GM18951 (cell line): Measurements from ENCODE around the gene EHHADH.
"Not testable (repeated sequence)": the region's sequence is repeated elsewhere in the genome, so short reads cannot be mapped to it uniquely, and the experiment has no call there.

Experiments used
- POLR2A ChIP-seq: IDR thresholded peaks from 4 replicates; pipeline ENCODE4 v1.6.1; 2011; ENCODE audit warnings: mild to moderate bottlenecking; ENCODE audit not compliant: insufficient read length, insufficient read depth; ENCODE audit errors: extremely low read depth
- in situ Hi-C: fragments of 300-500 bp; cut with MboI; formaldehyde crosslinking; loops from one replicate; pipeline ENCODE4 v1.12.0; 2022; ENCODE audit warnings: low sequenced_read_pairs, mixed read lengths, inconsistent platforms; ENCODE audit not compliant: unreplicated experiment

Gene EHHADH

DNA sequence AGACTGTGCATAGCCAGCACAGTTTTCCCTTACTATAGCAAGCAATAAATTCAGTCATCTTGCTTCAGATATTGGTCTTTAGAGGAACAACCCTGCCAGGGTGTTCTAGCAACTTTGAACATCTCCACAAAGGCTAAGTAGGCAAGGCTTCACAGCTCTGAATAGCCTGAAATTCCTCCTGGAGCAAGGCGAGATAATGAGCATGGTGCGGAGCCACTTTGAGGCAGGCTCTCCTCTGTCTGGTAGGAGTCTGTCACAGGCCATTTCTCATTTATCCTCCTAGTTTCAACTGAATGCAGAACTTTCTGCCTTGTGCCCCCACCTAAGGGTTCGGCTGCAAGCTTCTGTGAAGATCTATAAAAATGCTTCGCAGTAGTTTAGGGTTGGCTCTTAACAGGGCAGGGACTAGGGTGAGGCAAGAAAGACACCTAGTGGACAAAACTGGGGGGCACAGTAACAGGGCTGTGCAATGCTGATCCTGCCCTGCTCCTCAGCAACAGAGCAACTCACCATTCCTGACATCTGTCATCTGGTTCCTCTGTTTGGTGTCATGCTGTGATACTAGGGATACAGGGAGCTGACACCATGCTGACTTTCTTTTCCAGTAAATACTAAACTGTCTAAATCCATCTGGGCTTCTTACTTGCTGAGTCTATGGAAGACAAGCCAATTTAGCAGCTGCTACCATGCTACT, 16.6 kb upstream of the EHHADH start:
- no peak for TF ChIP-seq POLR2A
- in situ Hi-C loops: no loop called here

DNA sequence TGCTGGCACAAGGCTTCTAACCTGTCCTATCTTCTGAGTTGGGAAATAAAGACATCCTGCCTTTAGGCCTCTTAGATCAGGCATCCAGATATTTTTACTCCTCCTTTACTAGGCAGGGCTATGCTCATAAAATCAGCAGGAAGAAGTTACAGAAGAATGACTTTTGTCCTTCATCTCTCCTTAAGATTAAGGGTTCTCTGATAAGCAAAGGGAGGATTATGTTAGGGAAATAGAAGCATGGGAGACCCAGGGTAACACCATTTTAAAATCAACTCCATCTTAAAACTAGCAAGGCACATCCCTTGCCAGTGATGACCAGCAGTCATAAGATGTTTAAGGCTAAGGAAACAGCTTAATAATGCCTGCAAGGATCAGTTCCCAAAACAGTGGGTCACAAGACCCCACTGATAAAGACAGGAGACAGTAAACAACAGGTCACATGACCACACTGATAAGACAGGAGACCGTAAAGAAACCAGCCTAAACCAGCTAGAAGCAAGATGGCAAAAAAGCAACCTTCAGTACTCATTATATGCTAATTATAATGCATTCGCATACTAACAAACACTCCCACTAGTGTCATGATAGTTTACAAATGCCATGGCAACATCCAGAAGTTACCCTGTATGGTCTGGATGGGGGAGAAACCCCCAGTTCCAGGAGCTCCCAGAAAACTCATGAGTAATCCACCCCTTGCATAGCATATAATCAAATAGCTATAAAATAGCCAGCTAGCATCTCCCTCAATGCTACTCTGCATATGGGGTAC, 14.5 kb upstream of the EHHADH start:
- in situ Hi-C loops: no loop called here
- TF ChIP-seq POLR2A: no peak

DNA sequence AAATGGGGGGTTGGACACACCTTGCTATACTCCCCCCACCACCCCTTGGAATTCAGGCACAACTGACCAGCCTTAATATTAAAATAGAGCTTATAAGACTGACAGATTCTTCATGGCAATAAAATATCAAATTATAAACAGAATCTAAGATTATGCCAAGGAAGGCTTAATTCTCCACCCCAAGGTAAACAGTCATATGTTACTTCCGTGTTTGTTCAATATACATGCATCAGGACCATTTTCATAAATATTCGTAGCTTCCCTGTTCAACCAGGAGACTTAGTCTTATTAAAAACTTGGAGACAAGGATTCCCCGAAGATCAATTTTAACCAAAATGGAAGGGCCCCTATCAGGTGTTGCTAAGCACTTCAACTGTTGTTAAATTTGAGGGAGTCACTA, 13.3 kb upstream of the EHHADH start:
- TF ChIP-seq POLR2A: no peak
- in situ Hi-C loops: no loop called here

DNA sequence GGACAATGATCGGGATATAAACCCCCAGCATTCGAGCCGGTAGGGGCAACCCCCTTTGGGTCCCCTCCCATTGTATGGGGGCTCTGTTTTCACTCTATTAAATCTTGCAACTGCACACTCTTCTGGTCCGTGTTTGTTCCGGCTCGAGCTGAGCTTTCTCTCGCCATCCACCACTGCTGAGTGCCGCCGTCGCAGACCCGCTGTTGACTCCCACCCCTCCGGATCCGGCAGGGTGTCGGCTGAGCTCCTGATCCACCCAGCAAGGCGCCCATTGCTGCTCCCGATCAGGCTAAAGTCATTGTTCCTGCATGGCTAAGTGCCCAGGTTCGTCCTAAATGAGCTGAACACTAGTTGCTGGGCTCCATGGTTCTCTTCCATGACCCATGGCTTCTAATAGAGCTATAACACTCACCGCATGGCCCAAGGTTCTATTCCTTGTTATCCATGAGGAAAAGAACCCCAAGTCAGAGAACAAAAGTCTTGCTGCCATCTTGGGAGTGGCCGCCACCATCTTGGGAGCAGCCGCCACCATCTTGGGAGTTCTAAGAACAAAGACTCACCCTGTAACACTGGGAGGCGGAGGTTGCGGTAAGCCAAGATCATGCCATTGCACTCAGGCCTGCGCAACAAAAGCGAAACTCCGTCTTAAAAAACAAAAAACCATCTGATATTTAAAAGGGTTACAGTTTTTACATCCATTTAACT, 11.2 kb upstream of the EHHADH start:
- in situ Hi-C loops: no loop called here
- TF ChIP-seq POLR2A: no peak

DNA sequence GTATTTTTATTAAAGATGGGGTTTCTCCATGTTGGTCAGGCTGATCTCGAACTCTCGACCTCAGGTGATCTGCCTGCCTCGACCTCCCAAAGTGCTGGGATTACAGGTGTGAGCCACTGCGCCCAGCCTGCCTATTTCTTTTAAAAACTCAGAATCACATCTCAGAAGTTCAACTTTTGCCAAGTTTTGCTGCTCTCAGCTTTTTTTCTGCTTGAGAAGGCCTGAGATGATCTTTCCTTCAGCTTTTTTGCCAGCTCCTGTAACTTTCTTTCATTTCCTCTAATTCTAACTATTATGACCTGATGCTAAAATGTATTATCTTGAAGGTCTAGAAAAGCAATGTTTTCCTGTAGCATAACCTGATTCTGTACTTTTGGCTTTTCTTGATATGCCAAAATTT, 9.6 kb upstream of the EHHADH start:
- in situ Hi-C loops: no loop called here
- no peak for TF ChIP-seq POLR2A

DNA sequence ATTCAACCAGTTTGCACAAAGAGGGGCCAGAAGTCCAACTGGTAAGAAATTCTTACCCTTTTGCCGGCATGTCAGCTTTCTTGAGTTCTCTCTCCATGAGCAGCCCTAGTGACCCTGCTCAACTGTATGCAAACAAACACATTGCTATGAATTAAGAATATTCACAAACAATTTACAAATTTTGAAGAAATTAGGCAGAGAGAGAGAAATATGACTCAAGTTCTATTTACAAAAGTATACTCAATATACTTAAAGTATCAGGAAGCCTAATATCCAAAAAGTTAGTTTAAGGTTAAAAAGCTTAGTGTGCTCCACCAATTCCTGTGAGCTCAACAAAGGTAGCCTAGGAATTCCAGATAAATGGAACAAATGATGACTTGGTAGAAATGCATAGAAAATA, 3.5 kb upstream of the EHHADH start:
- in situ Hi-C loops: no loop called here
- TF ChIP-seq POLR2A: no peak

DNA sequence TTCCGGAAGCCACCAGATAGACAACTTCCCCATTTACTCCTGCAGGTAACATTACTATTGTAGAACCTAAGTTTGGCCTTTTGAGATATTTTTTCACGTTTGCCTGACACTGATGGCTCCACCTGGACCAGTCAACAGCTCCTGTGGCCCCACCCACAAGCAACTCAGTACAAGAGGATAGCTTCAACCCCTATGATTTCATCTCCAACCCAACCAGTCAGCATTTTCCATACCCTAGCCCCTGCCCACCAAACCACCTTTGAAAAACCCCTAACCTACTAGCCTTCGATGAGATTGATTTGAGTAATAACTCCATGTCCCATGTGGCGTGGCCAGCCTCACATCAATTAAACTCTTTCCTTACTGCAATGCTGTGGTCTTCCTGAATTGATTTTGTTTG, 950 bp upstream of the EHHADH start:
- in situ Hi-C loops: no loop called here

DNA sequence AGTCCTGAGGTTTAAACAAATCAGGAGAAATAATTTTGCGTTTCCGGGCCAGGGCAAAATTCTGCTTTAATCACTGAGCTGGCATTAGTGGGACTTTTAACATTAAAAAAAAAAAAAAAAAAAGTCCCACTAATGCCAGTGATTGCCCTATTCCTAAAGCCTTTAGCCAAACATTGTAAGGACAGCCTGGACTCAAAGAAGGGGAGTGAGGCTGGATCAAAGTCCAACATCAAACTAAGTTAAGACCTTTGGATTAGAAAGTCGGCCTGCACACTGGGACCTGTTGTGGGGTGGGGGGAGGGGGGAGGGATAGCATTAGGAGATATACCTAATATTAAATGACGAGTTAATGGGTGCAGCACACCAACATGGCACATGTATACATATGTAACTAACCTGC, 716 bp downstream of the EHHADH start:
- in situ Hi-C loops: not testable (repeated sequence)

More for the DNA sequence above, 950 bp upstream of the EHHADH start:
- no peak for TF ChIP-seq POLR2A

DNA sequence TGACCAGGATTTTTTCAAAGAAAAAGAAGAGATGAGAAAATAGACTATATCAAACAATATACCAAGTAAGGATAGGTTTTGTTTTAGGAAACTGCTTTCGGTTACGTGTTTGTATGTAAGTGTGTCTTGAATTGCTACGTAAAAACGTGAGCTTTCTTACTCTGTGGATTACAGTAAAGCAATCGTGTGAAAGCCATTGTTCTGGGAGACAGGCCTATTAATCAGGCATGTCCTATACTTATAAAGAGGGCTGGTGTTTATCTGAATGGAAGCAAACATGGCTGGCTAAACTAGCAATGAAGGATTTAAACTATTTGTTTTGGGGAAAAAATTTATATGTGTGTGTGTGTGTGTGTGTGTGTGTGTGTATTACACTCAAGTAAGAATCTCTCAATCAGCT, 2.6 kb downstream of the EHHADH start:
- TF ChIP-seq POLR2A: no peak
- in situ Hi-C loops: no loop called here

DNA sequence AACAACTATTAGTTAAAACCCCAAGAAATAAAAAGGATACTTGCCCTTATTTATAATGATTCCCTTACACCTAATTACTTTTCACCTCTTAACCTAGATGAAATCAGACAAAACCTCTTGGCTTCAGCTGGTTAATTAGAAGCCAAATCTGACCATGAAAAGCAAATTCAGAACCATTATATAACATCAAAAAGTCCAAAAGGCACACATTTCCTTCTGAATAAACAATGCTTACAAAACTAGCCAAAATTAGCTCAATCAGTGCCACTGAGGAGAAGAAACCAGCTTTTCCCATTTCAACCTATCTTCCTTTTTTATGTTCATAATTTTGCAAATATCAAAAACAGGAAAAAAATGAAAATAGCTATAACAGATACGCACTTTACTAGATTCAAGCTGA, 3.2 kb downstream of the EHHADH start:
- TF ChIP-seq POLR2A: no peak
- in situ Hi-C loops: no loop called here

DNA sequence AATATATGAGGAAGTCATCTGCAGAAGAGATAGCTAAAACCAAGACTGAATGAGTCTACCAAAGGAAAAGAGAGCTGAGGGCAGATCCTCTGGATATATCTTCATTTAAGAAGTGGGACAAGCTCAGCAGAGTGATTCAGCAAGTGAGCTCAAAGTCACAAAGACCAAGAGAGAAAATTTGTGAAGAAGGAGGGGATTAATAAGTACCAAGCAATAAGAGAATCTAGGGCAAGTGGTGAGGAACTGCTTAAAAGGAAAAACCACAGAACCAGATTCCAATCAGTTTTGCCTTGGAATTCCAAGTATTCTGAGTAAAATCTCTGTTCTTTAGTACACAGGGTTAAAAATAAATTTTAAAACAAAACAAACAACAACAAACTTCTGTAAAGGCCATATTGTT, 3.6 kb downstream of the EHHADH start:
- TF ChIP-seq POLR2A: no peak
- in situ Hi-C loops: no loop called here

DNA sequence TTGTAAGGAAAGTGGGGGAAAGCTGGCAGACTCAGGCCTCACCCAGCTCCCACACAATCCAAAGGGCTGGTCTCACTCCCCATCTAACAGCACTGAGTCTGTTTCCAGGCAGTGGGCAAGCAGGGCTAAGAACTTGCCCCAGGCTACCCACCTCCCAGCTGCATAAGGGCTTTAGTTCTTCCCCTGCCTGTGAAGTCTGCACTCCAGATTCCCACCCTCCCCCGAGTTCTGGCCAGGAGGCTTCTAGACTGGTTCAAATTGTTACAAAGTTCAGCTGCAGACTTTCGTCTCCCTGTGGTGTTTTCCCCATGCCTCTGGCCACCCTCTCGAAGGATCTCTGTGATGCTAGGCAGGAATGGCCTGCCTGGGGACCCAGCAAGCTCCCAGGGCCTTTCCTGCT, 11.2 kb downstream of the EHHADH start:
- no peak for TF ChIP-seq POLR2A
- in situ Hi-C loops: no loop called here

DNA sequence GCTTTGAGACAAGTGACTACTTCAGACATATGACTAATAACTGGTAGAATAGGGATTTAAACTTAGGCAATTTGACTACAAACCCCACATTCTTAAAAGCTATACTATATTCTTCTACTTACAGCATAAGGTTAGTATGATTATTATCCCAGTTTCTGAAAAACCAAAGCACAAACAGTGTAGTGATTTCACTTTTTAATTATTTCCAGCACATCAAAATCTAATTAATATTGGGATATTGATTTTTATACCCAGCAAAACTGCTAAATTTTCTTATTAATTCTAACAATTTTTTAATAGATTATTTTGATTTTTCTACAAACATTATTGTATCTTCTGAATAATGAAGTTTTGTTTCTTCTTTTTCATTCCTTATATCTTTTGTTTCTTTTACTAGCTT, 16.9 kb downstream of the EHHADH start:
- in situ Hi-C loops: no loop called here
- no peak for TF ChIP-seq POLR2A

DNA sequence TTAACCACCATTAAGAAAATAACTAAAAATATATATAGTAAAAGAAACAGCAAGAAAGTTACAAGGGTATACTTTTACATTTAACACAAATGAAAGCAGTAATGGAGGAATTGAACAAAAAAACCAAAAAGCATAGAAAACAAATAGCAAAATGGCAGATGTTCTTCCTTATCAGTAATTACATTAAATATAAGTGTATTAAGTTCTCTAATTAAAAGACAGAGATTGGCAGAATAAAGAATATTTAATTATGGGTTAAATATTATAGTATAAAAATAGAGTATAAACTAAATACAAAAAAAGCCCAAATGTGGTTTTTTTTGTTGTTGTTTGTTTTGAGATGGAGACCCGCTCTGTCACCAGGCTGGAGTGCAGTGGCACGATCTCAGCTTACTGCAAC, 20.5 kb downstream of the EHHADH start:
- TF ChIP-seq POLR2A: no peak
- in situ Hi-C loops: no loop called here

DNA sequence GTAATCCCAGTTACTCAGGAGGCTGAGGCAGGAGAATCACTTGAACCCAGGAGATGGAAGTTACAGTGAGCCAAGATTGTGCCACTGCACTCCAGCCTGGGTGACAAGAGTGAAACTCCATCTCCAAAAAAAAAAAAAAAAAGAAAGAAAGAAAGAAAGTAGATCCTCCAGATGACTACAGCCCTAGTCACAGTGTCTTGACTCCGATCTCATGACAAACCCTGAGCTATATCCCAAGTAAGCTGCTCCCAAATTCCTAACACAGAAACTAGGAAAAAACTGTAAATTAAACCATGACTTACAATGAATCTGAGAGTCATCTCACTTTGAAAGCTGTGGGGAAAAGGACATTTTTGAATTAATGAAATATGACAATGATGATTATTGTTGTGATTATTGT, 27.3 kb downstream of the EHHADH start:
- in situ Hi-C loops: not testable (repeated sequence)
